Measurements from ENCODE around the gene ITPR3.

Gene ITPR3

GRCh38 chr6:33670086-33670660 lies 49.1 kb downstream of the ITPR3 start:
- no peak for TF ChIP-seq ZFX (IDR thresholded peaks at IDR 0.05)
- TF ChIP-seq, protein P1, sequence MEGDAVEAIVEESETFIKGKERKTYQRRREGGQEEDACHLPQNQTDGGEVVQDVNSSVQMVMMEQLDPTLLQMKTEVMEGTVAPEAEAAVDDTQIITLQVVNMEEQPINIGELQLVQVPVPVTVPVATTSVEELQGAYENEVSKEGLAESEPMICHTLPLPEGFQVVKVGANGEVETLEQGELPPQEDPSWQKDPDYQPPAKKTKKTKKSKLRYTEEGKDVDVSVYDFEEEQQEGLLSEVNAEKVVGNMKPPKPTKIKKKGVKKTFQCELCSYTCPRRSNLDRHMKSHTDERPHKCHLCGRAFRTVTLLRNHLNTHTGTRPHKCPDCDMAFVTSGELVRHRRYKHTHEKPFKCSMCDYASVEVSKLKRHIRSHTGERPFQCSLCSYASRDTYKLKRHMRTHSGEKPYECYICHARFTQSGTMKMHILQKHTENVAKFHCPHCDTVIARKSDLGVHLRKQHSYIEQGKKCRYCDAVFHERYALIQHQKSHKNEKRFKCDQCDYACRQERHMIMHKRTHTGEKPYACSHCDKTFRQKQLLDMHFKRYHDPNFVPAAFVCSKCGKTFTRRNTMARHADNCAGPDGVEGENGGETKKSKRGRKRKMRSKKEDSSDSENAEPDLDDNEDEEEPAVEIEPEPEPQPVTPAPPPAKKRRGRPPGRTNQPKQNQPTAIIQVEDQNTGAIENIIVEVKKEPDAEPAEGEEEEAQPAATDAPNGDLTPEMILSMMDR (conservative IDR thresholded peaks at IDR 0.05) = no peak
- no peak overlapping the region for H3K27ac ChIP-seq

- TF ChIP-seq, protein P1 (conservative IDR thresholded peaks at IDR 0.05) = no peak
- TF ChIP-seq ZFX (IDR thresholded peaks at IDR 0.05) = no peak
- H3K27ac ChIP-seq = no peak overlapping the region
Observed at GRCh38 chr6:33670971-33671743, 50.0 kb downstream of the ITPR3 start.

GRCh38 chr6:33671744-33672072 lies 50.6 kb downstream of the ITPR3 start:
- H3K27ac ChIP-seq = no peak overlapping the region
- TF ChIP-seq ZFX (IDR thresholded peaks at IDR 0.05) = no peak
- TF ChIP-seq, protein P1 (conservative IDR thresholded peaks at IDR 0.05) = no peak

DNA sequence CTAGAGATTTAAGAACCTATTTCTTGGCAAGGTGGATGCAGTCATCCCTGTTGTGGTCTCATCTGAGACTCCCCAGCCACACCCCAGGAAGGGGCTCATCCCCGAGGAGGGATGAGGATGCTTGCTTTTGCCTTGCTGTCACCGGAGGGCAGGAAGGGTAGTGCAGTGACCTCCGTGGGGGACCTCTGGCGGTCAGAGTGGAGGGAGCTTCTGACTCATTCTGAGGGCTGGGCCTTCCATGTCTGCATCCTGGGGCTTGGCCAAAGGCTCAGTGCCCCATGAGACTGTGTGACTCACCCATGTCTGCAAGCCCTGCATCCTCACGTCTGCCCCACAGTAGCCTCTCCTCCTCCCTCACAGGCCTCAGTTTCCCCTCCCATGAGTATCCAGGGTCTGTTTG lies 51.7 kb downstream of the ITPR3 start:
- no peak for TF ChIP-seq ZFX (IDR thresholded peaks at IDR 0.05)
- TF ChIP-seq, protein P1 (conservative IDR thresholded peaks at IDR 0.05) = no peak
- H3K27ac ChIP-seq = no peak overlapping the region

DNA sequence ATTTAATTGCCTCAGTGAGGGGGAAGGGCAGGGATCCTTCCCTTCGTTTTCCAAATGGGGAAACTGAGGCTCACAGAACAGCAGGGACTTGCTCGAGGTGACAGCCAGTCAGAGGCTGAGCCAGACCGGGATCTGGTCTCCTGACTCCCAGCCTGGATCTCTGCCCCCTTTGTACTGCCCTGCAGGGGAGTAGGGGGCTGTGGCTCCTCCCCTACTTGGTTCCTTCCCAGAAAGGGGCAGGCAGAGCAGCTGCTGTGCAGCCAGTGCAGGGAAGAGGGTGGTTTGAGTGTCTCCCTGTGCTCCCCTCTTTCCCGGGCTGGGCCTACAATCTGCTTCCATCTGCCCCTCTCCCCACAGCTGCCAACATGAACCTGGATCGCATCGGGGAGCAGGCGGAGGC lies 52.7 kb downstream of the ITPR3 start:
- no peak overlapping the region for H3K27ac ChIP-seq
- no peak for TF ChIP-seq ZFX (IDR thresholded peaks at IDR 0.05)
- TF ChIP-seq, protein P1 (conservative IDR thresholded peaks at IDR 0.05) = no peak

- no peak overlapping the region for H3K27ac ChIP-seq
- TF ChIP-seq ZFX (IDR thresholded peaks at IDR 0.05) = no peak
- TF ChIP-seq, protein P1 (conservative IDR thresholded peaks at IDR 0.05) = no peak
Observed at GRCh38 chr6:33675968-33676367, 54.8 kb downstream of the ITPR3 start.

- TF ChIP-seq ZFX (IDR thresholded peaks at IDR 0.05) = no peak
- TF ChIP-seq, protein P1 (conservative IDR thresholded peaks at IDR 0.05) = no peak
- no peak overlapping the region for H3K27ac ChIP-seq
Observed at GRCh38 chr6:33676416-33677142, 55.5 kb downstream of the ITPR3 start.

Data from C4-2B (cell line).